HCT116 (cell line): Measurements from ENCODE around the gene PIK3CD. TPM values are rescaled to one million over a fixed set of nuclear protein-coding genes. Genes with fewer than 3 reads are reported as not detected.

ENCODE experiments used
- ATAC-seq: fragments of 200-7000 bp; cut with Tn5 transposase; 2 replicates; pipeline ENCODE4 v1.9.1; 2020; ENCODE audit warnings: mild to moderate bottlenecking, moderate library complexity
- BruUV-seq: library from RNA; stranded (reverse); fragments of 400-500 nt; replicated peaks from 2 replicates; lab custom pipeline; 2021; lab: Mats Ljungman, UMichigan
- CTCF ChIA-PET: fragments of 300-600 bp; sonication (Branson Sonifier 250); formaldehyde crosslinking; loops from one replicate; lab custom pipeline; 2021; ENCODE audit warnings: antibody characterized with exemption; lab: Charles Lee
- POLR2A ChIA-PET: fragments of 300-600, 350-600 bp; sonication (Branson Sonifier 250); formaldehyde crosslinking; loops from one replicate; lab custom pipeline; 2021; ENCODE audit warnings: antibody characterized with exemption; lab: Charles Lee
- RAD21 ChIA-PET, 2 experiments: fragments of 300-600 bp; sonication (Branson Sonifier 250); formaldehyde crosslinking; loops; one replicate each; lab custom pipeline; 2023; ENCODE audit warnings: low total read pairs in 2 of 2; ENCODE audit not compliant: uncharacterized antibody in 2 of 2, unreplicated experiment in 2 of 2, low non-redundant PET in 1 of 2; lab: Charles Lee
- DNase-seq: peaks from one replicate; pipeline ENCODE4 v3.0.0-alpha.2; 2010; ENCODE audit warnings: low read depth, low spot score
- H2AFZ ChIP-seq: fragments of 200-600 bp; shearing (Covaris generic), sonication (generic); 2 replicates; pipeline ENCODE4 v1.6.1; 2017; ENCODE audit warnings: low read depth, mixed run types, mixed read lengths, antibody characterized with exemption, low read length; ENCODE audit not compliant: poor library complexity, severe bottlenecking
- H3K27ac ChIP-seq: 2 replicates; pipeline ENCODE4 v1.5.1; 2012; ENCODE audit warnings: low read depth, low read length
- H3K27me3 ChIP-seq: fragments of 200-600 bp; sonication (generic); 2 replicates; pipeline ENCODE4 v1.6.1; 2016; ENCODE audit warnings: mixed run types, low read length, mixed read lengths; ENCODE audit not compliant: insufficient read depth
- H3K36me3 ChIP-seq, 2 experiments: fragments of 200-500 bp in 1 of 2; fragments of 200-600 bp in 1 of 2; sonication (Bioruptor generic) in 1 of 2; sonication (generic) in 1 of 2; 2 replicates each; pipeline versions ENCODE4 v1.5.1 to v1.6.1; 2014 to 2016; ENCODE audit warnings: low read length in 2 of 2, inconsistent platforms in 1 of 2, mixed read lengths in 1 of 2, mixed run types in 1 of 2; ENCODE audit not compliant: insufficient read depth in 2 of 2, control insufficient read depth in 1 of 2
- H3K4me1 ChIP-seq, 2 experiments: fragments of 200-600 bp in 1 of 2; sonication (generic) in 1 of 2; 2 replicates each; pipeline versions ENCODE4 v1.5.1 to v1.6.1; 2012 to 2017; ENCODE audit warnings: low read length in 2 of 2, inconsistent platforms in 1 of 2, mild to moderate bottlenecking in 1 of 2, mixed read lengths in 1 of 2, mixed run types in 1 of 2, moderate library complexity in 1 of 2; ENCODE audit not compliant: insufficient read depth in 2 of 2, control insufficient read depth in 1 of 2
- H3K4me2 ChIP-seq: fragments of 200-600 bp; sonication (generic); 2 replicates; pipeline ENCODE4 v1.6.1; 2017; ENCODE audit warnings: mixed run types, low read length, mixed read lengths
- H3K4me3 ChIP-seq, 2 experiments: fragments of 200-600 bp in 1 of 2; sonication (generic) in 1 of 2; replicated peaks in 1 of 2; 2 replicates each; pipeline ENCODE4 v1.5.1; 2011 to 2016; ENCODE audit warnings: low read length in 2 of 2, control low read depth in 1 of 2, low read depth in 1 of 2, mild to moderate bottlenecking in 1 of 2, mixed read lengths in 1 of 2, mixed run types in 1 of 2
- H3K79me2 ChIP-seq: fragments of 200-600 bp; sonication (generic); 2 replicates; pipeline ENCODE4 v1.6.1; 2017; ENCODE audit warnings: mild to moderate bottlenecking, mixed run types, low read length, moderate library complexity, mixed read lengths; ENCODE audit not compliant: insufficient read depth
- H3K9ac ChIP-seq: fragments of 200-600 bp; sonication (generic); 2 replicates; pipeline ENCODE4 v1.6.1; 2016; ENCODE audit warnings: low read length, mixed read lengths
- H3K9me2 ChIP-seq: fragments of 200-600 bp; sonication (generic), shearing (Covaris generic); 2 replicates; pipeline ENCODE4 v1.6.1; 2017; ENCODE audit warnings: mixed run types, mild to moderate bottlenecking, moderate library complexity; ENCODE audit not compliant: insufficient read depth
- H3K9me3 ChIP-seq, 2 experiments: fragments of 200-500 bp in 1 of 2; fragments of 200-600 bp in 1 of 2; sonication (Bioruptor generic) in 1 of 2; sonication (generic) in 1 of 2; 2 replicates each; pipeline ENCODE4 v1.6.1; 2014 to 2017; ENCODE audit warnings: low read length in 2 of 2, mixed read lengths in 2 of 2, inconsistent platforms in 1 of 2, low read depth in 1 of 2, mild to moderate bottlenecking in 1 of 2, mixed run types in 1 of 2, moderate library complexity in 1 of 2; ENCODE audit not compliant: control insufficient read depth in 1 of 2, insufficient read depth in 1 of 2
- H4K20me1 ChIP-seq: fragments of 200-600 bp; sonication (generic), shearing (Covaris generic); 2 replicates; pipeline ENCODE4 v1.6.1; 2017; ENCODE audit warnings: mixed run types, mild to moderate bottlenecking, moderate library complexity; ENCODE audit not compliant: insufficient read depth
- CBX3 ChIP-seq: IDR thresholded peaks from 2 replicates; pipeline ENCODE4 v1.6.1; 2012; ENCODE audit warnings: low read depth
- CTCF ChIP-seq, 3 experiments: fragments of 200-600 bp in 1 of 3; sonication (generic) in 1 of 3; IDR thresholded peaks in 2 of 3; conservative IDR thresholded peaks in 1 of 3; 2 replicates each; pipeline ENCODE4 v1.5.1; 2012 to 2017; ENCODE audit warnings: low read depth in 2 of 3, low read length in 2 of 3, antibody characterized with exemption in 1 of 3, borderline replicate concordance in 1 of 3, control low read depth in 1 of 3, mild to moderate bottlenecking in 1 of 3, mixed read lengths in 1 of 3, mixed run types in 1 of 3, moderate library complexity in 1 of 3; ENCODE audit not compliant: insufficient read depth in 1 of 3
- ELF1 ChIP-seq: IDR thresholded peaks from 2 replicates; pipeline ENCODE4 v1.6.1; 2012; ENCODE audit warnings: low read depth, borderline replicate concordance
- FOSL1 ChIP-seq: IDR thresholded peaks from 2 replicates; pipeline ENCODE4 v1.6.1; 2012; ENCODE audit warnings: low read depth
- POLR2AphosphoS5 ChIP-seq: IDR thresholded peaks from 2 replicates; pipeline ENCODE4 v1.6.1; 2011; ENCODE audit warnings: mild to moderate bottlenecking, low read depth, low read length, moderate library complexity
- SIN3A ChIP-seq: IDR thresholded peaks from 2 replicates; pipeline ENCODE4 v1.6.1; 2012; ENCODE audit warnings: low read depth
- SP1 ChIP-seq: IDR thresholded peaks from 2 replicates; pipeline ENCODE4 v1.6.1; 2012; ENCODE audit warnings: low read depth
- intact Hi-C: fragments of 100-400 bp; cut with micrococcal nuclease; formaldehyde crosslinking; loops from 2 replicates; pipeline ENCODE4 v1.10.0; 2022
- total RNA-seq: library from RNA; stranded (reverse); gene quantifications from one replicate; pipeline ENCODE4 v1.2.1, GENCODE V29; 2021; ENCODE audit not compliant: unreplicated experiment

PIK3CD gene
- total RNA-seq, 1 experiment from 2014 or later: 9.2 TPM

- Histone ChIP-seq H3K79me2 (no peaks in the 10 kb centered on the region), H3K9ac (no peak overlapping the region), H3K4me2 (no peak overlapping the region), H2AFZ (no peak overlapping the region), H4K20me1 (no peaks in the 10 kb centered on the region), H3K36me3 (peaks cover 3 to 10% of the 10 kb centered on the region in 2 experiments; a peak in 2 of 4 replicates), H3K4me3 (no peak overlapping the region), H3K9me3 (no peaks in the 10 kb centered on the region), H3K9me2 (no peaks in the 10 kb centered on the region), H3K27me3 (no peaks in the 10 kb centered on the region), H3K4me1 (no peaks in the 10 kb centered on the region), H3K27ac (no peak overlapping the region)
- ATAC-seq (no peak), DNase-seq (no peak)
- no TSS peak for BruUV-seq
- intact Hi-C loops: no loop called here
- RAD21 ChIA-PET: no interaction called here
- TF ChIP-seq ELF1 (no peak), FOSL1 (no peak), SIN3A (no peak), SP1 (no peak), POLR2AphosphoS5 (no peak), CTCF (IDR thresholded peaks at IDR 0.05 in 2 of 3, conservative IDR thresholded peaks at IDR 0.05 in 1 of 3; ENCODE audit: borderline replicate concordance in 1 of 3, insufficient read depth in 1 of 3, low read depth in 2 of 3, low read length in 2 of 3) (no peak)
- CTCF ChIA-PET: no interaction called here
- POLR2A ChIA-PET: no interaction called here
Measured at GRCh38 chr1:9610548-9610947, 41.0 kb upstream of the PIK3CD start.

GRCh38 chr1:9611716-9612115 is 39.8 kb upstream of the PIK3CD start:
- Histone ChIP-seq H3K4me1 (peaks cover 4 to 5% of the 10 kb centered on the region in 2 experiments; a peak in 3 of 4 replicates), H3K4me3 (no peak overlapping the region), H3K79me2 (no peaks in the 10 kb centered on the region), H3K9me3 (no peaks in the 10 kb centered on the region), H3K36me3 (peaks cover 0 to 10% of the 10 kb centered on the region in 2 experiments; a peak in 2 of 4 replicates), H3K27me3 (no peaks in the 10 kb centered on the region), H3K9me2 (no peaks in the 10 kb centered on the region), H3K9ac (no peak overlapping the region), H4K20me1 (no peaks in the 10 kb centered on the region), H3K27ac (no peak overlapping the region), H2AFZ (no peak overlapping the region), H3K4me2 (no peak overlapping the region)
- intact Hi-C loops: no loop called here
- RAD21 ChIA-PET: no interaction called here
- POLR2A ChIA-PET: no interaction called here
- CTCF ChIA-PET: no interaction called here
- no peak for TF ChIP-seq SP1
- TF ChIP-seq CBX3: no peak
- no peak for TF ChIP-seq ELF1
- DNase-seq (no peak), ATAC-seq (no peak)
- BruUV-seq: no TSS peak
